Stimulated activated CD8-positive, alpha-beta memory T cell treated with anti-CD3 and anti-CD28 coated beads, Interleukin-12 subunit alpha, Interleukin-12 subunit beta, amount 100 ng/mL, for 4 hours (primary cell): ENCODE data around the gene A1BG.

Experiments used
- DNase-seq: peaks from one replicate; pipeline ENCODE4 v3.0.0-alpha.2; 2020; ENCODE audit warnings: low read depth

The A1BG gene

GRCh38 chr19:58352760-58353671 lies at the start of gene A1BG:
Gene A1BG, minus strand, starts transcription at chr19:58353492. Its CDS starts 55 bp downstream, at chr19:58353437.
- no peak for DNase-seq

GRCh38 chr19:58401840-58402421 lies 48.6 kb upstream of the A1BG start:
- no peak for DNase-seq

DNA sequence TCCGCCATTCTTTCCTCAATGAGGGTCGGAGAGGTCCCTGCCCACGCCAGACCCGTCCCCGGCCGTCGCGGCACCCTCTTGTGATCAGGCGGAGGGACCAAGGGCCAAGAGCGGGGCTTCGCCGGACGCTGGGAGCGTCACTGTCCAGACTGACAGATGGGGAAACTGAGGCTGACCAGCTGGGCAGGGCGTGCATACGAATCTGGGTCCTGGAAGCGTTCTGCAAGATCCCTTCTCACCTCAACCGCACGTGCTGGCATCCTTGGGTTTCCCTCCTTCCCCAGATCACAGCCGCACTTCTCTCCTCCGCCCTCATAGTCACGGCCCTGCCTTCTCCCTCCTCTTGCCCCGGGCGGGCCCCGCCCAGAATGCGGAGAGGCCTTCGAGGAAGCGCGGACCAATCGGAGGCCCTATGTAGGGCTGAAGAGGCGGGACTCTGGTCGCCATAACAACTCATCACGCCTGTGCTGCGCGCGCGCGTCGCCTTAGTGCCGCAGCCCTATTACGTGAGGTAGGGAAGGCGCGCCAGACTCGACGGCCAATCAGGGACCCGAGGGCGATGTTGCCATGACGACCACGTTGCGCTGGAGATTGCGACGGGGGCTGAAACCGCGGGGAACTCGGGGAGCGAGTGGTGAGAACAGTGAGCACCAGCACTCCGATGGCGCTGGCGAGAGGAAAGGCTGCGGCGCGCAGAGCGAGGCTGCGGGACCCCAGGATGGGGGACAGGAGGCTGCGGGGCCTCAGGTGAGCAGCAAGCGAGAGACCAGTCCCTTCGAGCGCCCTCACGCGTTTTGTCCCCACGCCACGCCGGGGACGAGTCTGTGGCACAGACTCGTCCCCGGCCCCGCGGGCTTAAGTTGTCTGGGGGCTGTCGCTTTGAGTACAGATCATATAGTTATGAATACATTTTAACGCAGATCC lies 47.9 kb upstream of the A1BG start:
- DNase-seq, result peak; percentile 97

- DNase-seq, result no peak
Measured at GRCh38 chr19:58400316-58400915, 47.1 kb upstream of the A1BG start.

DNA sequence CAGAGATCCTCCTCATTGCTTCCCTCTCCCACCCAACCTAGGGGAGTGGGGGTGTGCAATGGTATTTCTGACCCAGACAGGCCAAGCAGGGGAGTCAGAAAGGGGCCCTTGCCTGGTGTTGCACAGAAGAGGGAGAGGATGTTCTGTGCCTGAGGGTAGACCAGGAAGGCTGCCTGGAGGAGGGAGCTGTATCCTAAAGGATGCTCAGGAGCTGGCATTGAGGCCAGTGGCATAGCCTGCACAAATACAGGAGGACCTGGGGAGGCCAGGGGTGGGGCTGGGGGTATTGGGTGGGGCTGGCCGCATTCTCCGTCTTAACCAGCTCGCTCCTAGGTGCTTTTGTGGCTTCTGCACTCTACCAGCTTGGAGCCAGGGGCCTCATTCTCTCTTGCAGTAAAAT lies 46.6 kb upstream of the A1BG start:
- DNase-seq, result no peak

- no peak for DNase-seq
Measured at GRCh38 chr19:58398545-58398944, 45.3 kb upstream of the A1BG start.

DNA sequence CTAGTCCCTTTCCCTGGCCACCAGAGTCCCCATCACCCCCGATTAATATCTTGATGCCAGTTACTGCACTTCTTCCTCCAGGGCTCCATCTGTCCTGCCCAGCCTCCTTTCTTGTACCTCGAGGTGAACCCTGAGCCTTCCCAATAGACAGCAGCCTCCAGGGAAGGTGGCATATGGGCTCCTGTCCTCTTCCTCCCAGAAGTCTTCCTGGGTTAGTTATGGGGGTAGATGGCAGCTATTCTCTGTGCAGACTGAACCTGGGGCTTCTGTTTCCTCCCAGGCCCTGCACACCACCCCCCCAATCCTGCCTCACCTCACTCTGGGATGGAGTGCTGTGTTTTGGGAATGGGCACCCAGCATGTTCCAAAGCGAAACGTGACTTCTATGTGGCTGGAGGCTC lies 44.8 kb upstream of the A1BG start:
- no peak for DNase-seq

DNA sequence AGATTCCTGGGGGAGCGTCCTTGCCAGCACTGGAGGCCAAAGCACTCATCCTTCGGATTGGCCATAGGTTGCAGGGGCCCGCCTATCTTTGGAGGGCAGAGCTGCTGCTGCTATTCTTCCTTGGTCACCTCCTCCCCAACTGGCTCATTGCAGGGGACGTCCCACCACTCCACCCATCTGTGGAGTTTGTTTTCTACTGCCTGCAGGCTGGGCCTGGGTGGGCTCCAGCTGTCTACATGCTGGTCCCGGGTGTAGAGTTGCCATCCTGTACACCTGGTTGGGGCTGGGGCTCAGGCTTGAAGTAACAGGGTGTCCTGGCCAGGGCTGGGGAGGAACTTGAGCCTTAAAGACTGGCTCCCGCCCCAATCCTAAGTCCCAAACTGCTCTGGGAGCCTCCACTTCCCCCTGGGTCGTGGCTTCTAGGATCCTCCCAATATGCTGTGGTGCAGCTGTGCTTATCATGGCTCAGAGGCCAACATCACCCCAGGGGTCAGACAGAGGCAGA lies 44.3 kb upstream of the A1BG start:
- DNase-seq, result no peak

DNA sequence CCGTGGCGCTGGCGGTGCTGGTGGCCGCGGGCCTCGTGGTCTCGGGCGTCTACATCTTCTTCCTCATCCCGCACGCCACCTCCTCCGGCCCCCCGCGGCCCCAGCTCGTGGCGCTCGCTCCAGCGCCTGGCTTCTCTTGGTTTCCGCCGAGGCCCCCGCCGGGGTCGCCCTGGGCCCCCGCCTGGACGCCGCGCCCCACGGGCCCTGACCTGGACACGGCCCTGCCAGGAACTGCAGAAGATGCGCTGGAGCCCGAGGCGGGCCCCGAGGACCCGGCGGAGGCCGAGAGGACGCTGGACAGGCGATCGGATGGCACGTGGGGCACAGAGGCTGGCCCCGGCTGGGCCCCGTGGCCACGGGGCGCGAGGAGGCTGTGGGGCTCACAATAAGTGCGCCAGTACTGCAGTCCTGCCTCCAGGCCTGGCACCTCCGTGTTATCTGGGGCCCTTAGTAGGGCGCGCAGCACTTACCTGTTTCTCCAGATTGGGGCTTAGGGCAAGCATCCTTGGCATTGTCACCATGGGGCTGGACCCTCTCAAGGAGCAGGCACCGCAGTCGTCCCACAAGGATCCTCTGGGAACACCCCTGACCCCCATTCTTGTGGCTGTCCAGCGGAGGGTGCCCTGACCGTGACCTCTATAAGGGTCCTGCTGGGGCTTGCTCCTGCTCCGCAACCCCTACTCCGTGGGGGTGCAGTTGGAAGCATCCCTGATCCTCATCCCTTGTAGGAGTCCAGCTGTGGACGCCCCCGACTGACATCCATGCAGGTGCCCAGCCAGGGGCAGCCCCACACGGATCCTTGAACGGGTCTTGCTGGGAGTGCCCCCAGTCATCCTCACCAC lies 43.6 kb upstream of the A1BG start:
- no peak for DNase-seq

DNA sequence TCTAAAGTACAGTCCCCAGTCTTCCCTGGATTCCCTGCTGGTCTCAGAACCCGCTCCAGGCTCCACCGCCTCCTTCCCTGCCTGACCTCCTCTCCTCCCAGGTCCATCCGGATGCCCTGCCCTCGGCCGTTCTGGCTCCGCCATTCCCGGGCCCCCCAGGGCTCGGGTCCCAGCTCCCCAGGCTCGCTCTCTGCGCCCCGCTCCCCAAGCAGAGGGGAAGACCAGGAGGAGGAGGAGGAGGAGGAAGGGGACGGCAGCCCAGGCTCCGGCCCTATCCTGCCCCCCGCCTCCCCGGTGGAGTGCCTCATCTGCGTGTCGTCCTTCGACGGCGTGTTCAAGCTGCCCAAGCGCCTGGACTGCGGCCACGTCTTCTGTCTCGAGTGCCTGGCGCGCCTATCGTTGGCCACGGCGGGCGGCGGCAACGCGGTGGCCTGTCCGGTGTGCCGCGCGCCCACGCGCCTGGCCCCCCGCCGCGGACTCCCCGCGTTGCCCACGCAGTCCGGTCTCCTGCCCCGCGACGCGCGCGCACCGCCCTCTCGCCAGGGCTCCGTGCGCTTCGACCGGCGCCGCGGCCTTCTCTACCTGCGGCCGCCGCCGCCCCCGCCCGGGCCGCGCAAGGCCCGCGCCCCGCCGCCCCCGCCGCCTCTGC lies 42.8 kb upstream of the A1BG start:
- no peak for DNase-seq

- no peak for DNase-seq
Measured at GRCh38 chr19:58395220-58395978, 42.1 kb upstream of the A1BG start, which contains the start of gene RNF225. Gene RNF225, plus strand, starts transcription at chr19:58395656. Its CDS starts 434 bp downstream, at chr19:58396090.

DNA sequence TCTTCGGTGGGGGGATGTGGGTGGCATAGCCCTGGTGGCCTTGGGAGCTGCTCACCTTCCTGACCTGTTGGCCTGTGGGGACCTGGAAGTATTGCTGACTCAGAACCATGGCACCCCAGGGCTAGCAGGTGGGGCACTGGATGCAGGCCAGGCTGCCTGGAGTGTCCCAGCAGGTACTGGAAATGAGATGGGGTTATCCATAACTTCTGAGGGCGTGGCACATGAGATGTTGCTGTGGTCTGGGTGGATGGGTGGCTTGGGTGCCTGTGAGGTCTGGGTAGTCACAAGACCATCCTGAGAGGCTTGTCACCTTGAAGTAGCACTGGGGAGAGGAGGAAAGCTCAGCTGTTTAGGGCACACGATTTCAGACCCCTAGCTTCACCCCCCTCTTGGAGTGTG lies 41.5 kb upstream of the A1BG start:
- no peak for DNase-seq

DNA sequence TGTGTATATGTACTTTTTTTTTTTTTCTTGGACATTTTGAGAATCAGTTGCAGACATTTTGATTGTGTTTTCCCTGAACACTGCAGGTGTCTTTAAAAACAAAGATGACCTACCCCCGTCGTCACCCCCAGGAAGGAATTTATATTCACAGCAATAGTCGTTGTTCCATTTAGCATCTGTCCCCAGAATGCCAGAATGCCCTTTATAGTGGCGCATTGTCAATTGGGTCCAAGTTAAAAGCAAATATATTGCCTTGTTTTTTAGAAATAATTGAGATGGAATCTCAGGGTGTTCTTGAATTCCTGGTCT lies 40.4 kb upstream of the A1BG start:
- no peak for DNase-seq

- DNase-seq, result no peak
Measured at GRCh38 chr19:58392945-58393724, 39.8 kb upstream of the A1BG start.

GRCh38 chr19:58388175-58388526 lies 34.9 kb upstream of the A1BG start:
- DNase-seq, result no peak

- no peak for DNase-seq
Measured at GRCh38 chr19:58387338-58388174, 34.3 kb upstream of the A1BG start.

DNA sequence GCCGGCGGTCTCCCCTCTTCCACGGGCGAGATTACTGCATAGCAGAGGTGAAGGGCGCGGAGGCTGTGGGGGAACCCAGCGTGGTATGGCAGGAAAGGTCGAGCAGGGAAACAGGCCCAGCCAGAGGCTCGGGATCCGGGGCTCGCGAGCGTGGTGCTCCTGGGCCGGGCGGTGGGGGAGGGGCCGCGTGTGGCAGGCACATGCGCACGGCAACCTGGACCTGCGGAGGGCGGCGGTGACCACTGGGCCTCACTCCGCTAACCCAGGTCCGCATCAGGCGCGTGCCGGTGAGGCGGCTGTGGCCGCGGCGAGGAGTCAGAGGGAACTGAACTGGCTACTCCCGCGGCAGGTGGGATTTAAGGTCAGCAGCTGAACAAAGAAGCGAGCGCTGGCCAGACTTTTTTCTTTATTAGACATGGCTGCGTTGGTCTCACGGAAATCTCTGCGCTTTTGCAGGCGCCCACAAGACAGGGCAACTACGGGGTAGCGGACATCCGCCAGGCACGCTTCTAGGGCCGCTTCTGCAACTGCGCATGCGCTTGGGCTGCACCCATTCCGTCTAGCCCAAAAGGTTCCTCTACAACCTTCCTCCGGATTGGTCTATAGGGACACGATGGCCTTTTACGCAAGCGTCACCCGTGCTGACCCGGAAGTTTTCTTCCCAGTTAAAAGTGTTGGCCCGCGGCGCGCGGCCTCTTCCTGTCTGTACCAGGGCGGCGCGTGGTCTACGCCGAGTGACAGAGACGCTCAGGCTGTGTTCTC lies 33.5 kb upstream of the A1BG start, which contains the start of gene RPS5:
TSS of gene RPS5 (plus strand) at position 694 of the 762 bp plus-strand sequence. CDS start 869 bp downstream, outside the sequence.
- peak; percentile 89 for DNase-seq
